GM12892 (cell line): ENCODE measurements around the gene SRSF10.

ENCODE experiments used
- POLR2A ChIP-seq: IDR thresholded peaks from 2 replicates; pipeline ENCODE4 v1.6.1; 2011; ENCODE audit warnings: low read depth, low read length, control low read depth
- TAF1 ChIP-seq: IDR thresholded peaks from 2 replicates; pipeline ENCODE4 v1.6.1; 2011; ENCODE audit warnings: low read depth, mild to moderate bottlenecking, control low read depth, low read length, borderline replicate concordance

- TF ChIP-seq POLR2A (no peak), TAF1 (no peak)
Measured at GRCh38 chr1:24007079-24007478, 27.0 kb upstream of the SRSF10 start.
